GM12864 (cell line): ENCODE results near the gene ROGDI.

Experiments used
- DNase-seq: peaks from one replicate; pipeline ENCODE4 v3.0.0-alpha.2; 2011; ENCODE audit warnings: low read depth
- H3K4me3 ChIP-seq: 2 replicates; pipeline ENCODE4 v1.5.1; 2011; ENCODE audit warnings: mild to moderate bottlenecking, low read depth, low read length, control low read depth
- CTCF ChIP-seq: IDR thresholded peaks from 2 replicates; pipeline ENCODE4 v1.5.1; 2011; ENCODE audit warnings: low read depth, mild to moderate bottlenecking, moderate library complexity, low read length, control low read depth, inconsistent platforms; ENCODE audit errors: missing control alignments

Gene ROGDI, protein sequence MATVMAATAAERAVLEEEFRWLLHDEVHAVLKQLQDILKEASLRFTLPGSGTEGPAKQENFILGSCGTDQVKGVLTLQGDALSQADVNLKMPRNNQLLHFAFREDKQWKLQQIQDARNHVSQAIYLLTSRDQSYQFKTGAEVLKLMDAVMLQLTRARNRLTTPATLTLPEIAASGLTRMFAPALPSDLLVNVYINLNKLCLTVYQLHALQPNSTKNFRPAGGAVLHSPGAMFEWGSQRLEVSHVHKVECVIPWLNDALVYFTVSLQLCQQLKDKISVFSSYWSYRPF

GRCh38 chr16:4801962-4802658, at the start of gene ROGDI:
TSS of gene ROGDI (minus strand) at chr16:4802633. CDS start at chr16:4802571, 62 bp downstream.
- H3K4me3 ChIP-seq, result peak within 1 kb of the TSS; percentile 77
- TF ChIP-seq CTCF, result no peak
- DNase-seq, result peak; percentile 57

GRCh38 chr16:4850211-4850610, 47.8 kb upstream of the ROGDI start:
- no peak overlapping the region for H3K4me3 ChIP-seq
- no peak for DNase-seq

DNA sequence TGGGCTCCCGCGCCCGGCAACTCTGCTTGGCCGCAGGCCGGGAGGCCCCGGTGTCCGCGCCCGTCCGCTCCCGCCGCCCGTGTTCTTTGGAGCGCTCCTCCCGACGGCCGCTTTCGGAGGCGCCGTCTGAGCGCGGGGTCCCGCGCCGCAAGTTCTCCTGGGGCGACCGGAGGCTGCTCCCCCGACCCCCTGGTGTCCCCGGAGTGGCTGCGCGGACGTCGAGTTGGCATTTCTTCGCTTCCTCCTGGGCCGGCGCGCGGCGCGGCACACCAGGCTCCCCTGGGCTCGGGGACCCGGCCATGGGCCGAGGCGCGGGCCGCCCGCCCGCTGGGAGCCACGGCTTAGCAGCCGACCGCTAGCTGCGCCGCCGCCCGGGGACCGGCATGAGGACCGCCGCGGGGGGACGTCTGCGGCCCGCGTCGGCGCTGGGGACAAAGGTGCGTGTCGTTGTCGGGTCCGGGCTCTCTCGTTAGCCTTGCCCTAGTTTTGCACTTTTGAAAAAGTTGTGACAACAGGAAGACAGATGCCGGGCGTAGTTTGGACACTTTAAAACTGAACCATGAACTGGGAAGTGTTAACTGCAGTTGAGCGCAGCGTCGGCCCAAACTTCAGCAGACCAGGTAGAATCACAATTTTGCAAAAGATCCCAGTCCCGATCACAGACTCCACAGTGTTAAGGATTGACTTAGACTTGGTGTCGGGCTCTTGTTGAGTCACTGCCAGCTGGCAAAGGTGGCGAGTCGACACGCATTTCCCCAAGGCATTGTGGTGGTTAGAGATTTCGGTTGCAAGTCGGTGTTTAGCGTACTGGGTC, 45.5 kb upstream of the ROGDI start:
- DNase-seq, result no peak
- TF ChIP-seq CTCF, result no peak
- peak overlapping the region; percentile 88 for H3K4me3 ChIP-seq

More at GRCh38 chr16:4850211-4850610, 47.8 kb upstream of the ROGDI start:
- no peak for TF ChIP-seq CTCF

DNA sequence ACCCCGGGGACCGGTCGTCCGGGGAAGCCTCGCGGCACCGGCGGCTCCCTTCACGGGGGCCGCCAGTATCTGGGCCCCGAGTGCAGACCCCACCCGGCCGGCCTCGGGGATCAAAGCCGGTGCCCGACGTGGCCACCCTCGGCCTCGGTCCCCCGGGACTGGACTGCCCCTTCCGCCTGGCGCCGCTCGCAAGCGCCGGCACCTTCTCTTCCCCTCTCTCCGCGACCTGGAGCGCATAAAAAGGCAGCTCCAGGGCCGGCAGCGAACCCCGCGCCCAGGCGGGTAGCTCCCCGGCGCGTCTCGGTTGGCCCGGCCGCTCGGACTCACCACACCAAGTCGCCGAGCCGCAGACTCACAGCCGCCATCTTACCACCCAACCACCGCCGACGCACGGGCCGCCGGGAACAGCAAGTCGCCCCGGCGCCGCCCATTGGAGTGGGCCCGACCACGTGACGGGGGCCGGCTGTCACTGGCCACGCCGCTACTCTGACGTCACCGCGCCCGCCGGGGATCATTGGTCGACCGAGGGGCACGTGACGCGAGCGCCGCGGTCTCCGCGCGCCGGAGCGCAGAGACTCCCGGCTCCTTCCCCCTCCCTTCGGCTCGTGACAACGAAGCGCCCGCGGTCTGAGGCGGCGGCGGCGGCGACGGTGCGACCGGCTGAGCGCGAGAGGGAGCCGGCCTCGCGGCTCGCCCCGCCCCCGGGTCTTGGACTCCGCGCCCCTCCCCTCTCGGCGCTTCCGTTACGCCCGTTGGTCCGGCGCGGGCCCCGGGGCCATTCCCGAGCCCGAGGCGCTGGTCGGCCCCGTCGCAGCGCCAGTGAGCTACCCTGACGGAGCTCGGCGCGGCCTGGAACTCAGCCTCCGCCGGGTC, 44.7 kb upstream of the ROGDI start, which contains the start of the genes GLYR1 and UBN1:
Gene GLYR1, minus strand, starts transcription at position 388 of the 873 bp plus-strand sequence. Its CDS starts 23 bp downstream, at position 365.
Gene UBN1, plus strand, starts transcription at position 581 of the 873 bp plus-strand sequence. CDS start 5,437 bp downstream, outside the sequence.
- peak; percentile 82 for DNase-seq
- TF ChIP-seq CTCF, result no peak
- H3K4me3 ChIP-seq, result peak within 1 kb of the TSS; percentile 88

DNA sequence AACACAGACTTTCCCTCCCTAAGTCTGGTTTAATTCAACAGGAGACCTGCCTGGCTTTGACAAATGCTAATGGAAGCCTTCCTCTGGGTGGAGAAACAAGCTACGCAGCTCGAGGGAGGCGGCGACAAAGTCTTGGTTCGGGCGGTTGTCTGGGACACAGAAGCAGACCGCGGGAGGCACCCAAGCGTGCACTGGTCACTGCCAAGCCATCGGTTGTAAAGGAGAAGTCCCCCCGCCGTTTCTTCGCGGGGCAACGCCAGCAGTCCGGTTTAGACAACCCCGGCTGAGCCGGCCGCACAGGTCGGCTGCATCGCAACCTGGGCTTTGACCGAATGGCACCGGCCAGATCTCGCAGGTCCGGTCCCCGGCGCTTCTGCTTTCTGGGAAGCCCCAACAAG, 44.1 kb upstream of the ROGDI start:
- DNase-seq, result no peak
- no peak for TF ChIP-seq CTCF
- peak overlapping the region; percentile 88 for H3K4me3 ChIP-seq

GRCh38 chr16:4840984-4841383, 38.6 kb upstream of the ROGDI start:
- no peak for TF ChIP-seq CTCF
- no peak for DNase-seq
- no peak overlapping the region for H3K4me3 ChIP-seq
